GM12873 (cell line): ENCODE measurements around the gene SLC29A1.

Source experiments
- CTCF ChIP-seq: IDR thresholded peaks from 2 replicates; pipeline ENCODE4 v1.5.1; 2012; ENCODE audit warnings: low read depth, mild to moderate bottlenecking, moderate library complexity, low read length, control low read depth; ENCODE audit not compliant: insufficient read depth; ENCODE audit errors: missing control alignments

Gene SLC29A1

GRCh38 chr6:44188819-44189218 lies 34.6 kb upstream of the SLC29A1 start:
- TF ChIP-seq CTCF, result no peak

DNA sequence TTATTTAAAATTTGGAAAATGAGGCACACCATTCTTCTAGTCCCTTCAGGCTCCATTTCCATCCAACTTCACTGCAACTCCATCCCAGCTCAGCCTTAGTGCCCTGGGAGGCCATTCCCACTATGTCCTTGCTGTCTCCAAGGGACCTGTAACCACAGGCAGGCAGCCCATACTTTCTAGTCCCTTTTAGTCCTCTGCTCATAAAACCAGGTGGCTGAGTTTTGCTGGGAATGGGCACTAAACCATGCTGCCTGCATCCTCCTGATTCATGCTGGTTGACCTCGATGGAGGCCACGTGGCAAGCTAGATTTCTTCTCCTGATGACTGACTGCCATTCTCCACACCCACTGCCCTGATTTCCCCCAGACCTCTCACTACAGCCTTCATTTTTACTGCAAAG lies 34.1 kb upstream of the SLC29A1 start:
- no peak for TF ChIP-seq CTCF

- TF ChIP-seq CTCF, result no peak
Measured at GRCh38 chr6:44190715-44191114, 32.7 kb upstream of the SLC29A1 start.

- no peak for TF ChIP-seq CTCF
Measured at GRCh38 chr6:44192428-44193041, 30.9 kb upstream of the SLC29A1 start.

DNA sequence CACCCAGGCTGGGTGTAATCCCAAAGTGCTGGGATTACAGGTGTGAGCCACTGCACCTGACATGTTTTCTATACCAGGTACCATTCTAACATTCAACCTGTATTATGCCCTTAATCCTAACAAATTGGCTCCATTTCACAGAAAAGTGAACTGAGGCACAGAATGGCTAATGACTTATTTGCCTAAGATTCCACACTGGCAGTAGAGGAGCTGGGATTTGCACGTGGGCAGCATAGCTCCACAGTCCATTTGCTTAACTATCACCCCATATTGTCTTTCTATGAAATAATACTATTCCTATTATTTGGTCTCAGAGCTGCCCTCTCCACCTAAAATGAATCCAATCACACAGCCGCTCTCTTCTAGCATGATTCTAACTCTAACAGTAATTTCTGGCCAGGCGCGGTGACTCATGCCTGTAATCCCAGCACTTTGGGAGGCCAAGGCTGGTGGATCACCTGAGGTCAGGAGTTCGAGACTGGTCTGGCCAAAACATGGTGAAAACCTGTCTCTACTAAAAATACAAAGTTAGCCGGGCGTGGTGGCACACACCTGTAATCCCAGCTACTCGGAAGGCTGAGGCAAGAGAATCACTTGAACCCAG lies 30.0 kb upstream of the SLC29A1 start:
- TF ChIP-seq CTCF, result no peak

GRCh38 chr6:44194326-44194725 lies 29.1 kb upstream of the SLC29A1 start:
- TF ChIP-seq CTCF, result no peak

DNA sequence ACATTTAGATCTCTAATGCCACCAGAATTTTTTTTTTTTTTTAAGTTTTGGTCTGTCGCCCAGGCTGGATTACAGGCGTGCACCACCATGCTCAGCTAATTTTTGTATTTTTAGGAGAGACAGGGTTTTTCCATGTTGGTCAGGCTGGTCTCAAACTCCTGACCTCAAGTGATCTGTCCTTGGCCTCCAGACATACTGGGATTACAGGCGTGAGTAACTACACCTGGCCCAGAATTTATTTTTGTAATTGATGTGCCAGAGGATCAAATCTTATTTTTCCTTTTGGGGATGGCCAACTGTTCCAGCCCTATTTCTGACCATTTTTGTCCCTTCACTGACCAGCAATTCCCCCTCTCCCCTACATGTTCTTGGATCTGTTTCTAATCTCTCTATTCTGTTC lies 24.7 kb upstream of the SLC29A1 start:
- TF ChIP-seq CTCF, result no peak

DNA sequence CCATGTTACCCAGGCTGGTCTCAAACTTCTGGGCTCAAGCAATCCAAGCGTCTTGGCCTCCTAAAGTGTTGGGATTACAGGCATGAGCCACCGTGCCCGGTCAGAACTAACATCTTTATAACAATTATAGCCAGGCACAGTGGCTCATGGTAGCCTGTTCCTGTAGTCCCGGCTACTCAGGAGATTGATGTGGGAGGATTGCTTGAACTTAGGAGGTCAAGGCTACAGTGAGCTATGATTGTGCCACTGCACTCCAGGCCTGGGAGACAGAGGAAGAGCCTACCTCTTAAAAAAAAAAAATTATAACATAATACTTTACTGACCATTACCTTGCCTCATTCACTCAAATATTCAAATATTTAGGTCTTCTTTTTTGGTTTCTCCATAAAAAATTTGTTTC lies 23.5 kb upstream of the SLC29A1 start:
- no peak for TF ChIP-seq CTCF
